HG02588 (cell line): ENCODE measurements around the gene SUPT20H.

ENCODE experiments used
- ATAC-seq: cut with Tn5 transposase; IDR thresholded peaks from one replicate; pipeline ENCODE4 v1.9.1; 2021; ENCODE audit warnings: mild to moderate bottlenecking, moderate library complexity; ENCODE audit not compliant: unreplicated experiment

Gene SUPT20H

DNA sequence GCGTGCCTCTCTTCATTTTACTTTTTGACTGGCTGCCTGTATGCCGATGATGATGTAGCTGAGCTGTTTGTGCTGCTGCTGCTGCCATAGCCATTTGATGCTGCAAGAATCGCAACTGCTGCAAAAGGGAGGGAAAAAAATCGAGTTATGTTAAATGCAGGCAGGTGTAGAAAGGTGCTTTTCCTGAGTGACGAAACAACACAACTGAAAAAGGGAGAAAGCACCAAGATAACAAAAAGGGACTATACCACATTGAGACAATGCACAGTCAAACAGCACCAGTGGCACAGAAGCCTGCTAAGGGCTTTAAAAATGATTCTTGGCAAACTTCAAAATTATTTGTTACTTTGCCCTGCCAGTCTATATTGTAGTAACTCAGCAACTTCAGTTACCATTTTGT lies 49.8 kb downstream of the SUPT20H start:
- ATAC-seq: no peak

DNA sequence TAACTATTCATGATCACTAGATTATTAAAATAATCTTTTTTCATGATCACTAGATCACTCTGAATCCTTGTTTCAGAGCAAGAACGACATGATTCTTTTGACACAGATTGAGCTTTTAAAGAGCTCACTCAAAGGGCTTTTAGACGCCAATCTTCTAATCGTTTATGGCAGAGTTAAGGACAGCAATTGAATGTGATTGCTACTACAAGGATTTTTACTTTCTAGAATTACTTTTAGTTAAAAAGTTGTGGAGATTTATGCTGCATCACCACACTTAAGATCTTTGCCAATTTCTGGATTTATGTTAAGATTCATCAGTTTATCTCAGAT lies 57.6 kb downstream of the SUPT20H start:
- ATAC-seq: no peak

DNA sequence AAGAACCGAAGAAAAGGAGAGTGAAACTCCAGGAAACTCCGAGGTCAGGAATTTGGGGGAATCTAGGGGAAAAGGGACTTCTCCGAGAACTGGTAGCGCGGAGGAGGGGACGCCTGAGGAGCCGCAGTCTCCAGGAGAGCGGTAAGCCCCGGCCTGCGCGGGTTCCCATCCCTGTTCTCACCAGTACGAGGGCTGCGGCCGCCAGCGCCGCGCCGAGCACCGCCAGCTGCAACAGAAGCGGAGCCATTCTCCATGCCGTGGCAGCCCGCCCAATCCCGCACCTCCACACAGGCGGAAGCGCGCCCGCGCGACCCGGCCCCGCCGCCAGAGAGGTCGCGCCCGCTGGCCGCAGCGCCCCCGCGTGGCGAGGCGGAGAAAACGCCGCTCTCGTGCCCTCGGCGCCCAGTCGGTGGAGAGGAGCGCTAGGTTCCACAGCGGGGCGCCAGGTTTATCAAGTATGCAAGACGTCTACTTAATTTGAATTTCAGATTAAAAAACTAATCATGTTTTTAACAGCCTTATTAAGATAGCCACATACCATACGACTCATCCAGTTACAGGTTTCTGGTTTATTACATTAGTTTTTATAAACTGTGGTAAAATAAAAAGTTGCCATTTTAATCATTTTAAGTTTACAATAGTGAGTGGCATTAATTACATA lies 60.3 kb downstream of the SUPT20H start, which contains the start of gene ALG5:
TSS of gene ALG5 (minus strand) at position 287 of the 661 bp plus-strand sequence. CDS start at position 247, 40 bp downstream.
- ATAC-seq: peak; percentile 67

DNA sequence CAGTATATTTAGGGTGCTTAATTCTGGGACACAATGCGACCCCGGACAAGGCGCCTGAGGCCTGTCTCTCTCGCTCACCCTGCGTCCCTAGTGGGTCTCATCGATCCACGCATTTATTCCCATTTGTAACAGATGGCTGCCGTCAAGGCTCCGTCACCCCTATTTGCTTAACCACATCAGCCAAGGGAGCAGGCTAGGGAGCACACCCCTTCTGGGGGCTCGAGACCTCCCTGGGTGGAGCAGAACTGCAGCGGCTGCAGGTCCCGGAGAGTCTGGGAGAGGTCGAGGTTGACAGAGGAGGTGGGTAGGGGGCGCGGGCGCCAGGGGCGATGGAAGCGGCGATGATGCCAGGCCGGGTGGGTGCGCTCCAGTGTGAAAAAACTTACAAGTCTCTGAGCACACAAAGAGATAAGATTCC lies 60.9 kb downstream of the SUPT20H start:
- no peak for ATAC-seq

DNA sequence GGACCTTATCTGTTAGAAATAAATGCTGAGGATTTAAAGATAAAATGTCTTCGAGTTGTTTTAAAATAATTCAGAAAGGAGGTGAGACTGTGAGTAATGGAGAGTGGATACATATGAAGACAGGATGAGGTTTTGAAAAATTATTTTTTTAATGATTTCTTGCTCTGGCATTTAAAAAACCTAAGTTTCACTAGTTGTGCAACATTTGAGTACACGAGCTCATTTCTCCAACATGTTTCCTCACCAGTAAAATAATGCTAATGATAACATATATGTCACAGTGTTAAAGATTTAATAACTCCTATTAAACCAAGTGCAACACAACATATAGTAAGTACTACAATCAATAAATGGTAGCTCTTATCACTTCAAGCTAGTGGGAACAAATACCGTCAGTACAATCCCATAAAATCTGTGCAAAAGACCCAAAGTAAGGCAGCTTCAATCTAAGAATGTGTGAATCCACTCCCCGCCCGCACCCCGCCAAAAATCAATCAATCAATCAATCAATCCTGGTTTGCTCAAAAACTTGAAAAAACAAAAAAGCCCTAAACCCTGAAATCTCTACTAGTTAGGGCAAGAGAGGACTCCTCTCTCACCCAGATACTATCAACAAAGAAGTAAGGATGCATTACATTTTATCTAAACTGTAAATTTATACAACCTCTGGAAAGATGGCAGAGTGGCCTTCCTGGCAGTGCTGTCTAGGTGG lies 61.6 kb downstream of the SUPT20H start:
- ATAC-seq: no peak

DNA sequence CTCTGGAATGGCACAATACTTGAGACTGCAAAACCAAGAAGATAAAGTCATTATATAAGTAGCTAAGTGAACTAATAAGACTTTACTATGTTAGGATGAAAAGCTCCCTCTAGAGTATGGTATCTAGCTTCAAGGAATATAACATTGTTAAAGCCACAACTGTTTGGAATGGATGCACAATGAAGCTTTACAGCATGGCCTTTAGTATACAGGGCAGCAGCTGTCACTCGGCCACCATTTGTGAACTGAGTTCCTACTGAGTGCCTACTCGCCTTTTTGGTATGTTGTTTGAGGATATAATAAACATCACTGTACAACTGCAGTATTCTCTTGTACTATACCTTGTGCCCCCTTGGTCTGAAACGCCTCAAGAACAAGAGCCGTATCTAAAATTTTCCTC lies 67.1 kb downstream of the SUPT20H start:
- no peak for ATAC-seq

DNA sequence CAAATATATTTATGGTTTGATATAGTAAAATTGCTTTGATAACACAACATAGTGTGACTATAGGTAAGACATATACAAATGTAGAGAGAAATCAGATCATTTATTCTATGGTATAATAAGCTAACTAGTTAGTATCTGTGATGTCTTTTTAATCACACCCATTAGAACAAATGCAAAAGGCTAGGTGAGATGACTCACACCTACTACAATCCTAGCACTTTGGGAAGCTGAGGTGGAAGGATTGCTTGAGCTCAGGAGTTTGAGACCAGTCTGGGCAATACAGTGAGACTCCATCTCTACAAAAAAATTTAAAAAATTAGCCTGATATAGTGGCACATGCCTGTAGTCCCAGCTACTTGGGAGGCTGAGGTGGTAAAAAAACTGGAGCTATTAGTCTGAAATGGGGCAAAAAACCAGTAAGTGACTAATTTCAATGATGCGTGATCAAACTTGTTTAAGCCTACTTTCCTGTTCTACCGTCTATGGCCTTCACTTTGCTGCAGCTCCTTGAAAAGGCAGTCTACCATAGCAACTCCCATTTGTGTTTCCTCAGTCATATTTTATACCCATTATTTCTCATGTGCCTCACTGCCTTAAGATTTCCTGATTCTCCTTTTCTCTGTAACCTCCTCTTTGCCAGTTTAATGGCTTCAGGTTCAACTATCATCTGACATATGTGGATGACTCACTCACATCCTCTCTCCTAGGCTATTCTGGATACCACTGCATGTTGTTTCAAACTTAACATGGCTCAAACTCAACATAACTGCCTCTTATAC lies 72.8 kb downstream of the SUPT20H start:
- no peak for ATAC-seq

DNA sequence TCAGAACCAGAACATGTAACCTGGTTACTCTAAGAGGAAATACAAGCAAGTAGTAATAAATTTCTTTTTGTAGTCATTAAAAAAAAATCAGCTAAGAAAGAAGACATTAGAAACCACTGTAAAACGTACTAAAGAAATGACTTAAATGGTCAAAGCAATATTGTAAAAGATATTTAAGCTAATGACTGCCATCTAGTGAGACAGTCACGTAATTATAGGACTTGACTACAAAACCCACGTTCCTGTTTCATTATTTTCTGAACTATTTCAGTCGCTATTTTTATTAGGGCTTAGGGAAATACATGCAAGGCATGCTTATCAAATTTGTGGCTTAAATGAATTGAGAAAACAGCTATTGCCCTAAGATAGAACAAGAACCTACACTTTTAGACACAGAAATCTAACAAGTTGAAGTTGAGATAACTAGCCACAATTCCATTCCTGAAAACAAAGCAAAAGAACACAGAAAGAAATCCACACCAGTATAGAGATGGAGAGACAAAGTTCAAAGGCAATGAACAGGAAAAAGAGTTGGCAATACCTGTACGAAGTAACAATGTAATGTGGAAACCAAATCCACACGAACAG lies 78.2 kb downstream of the SUPT20H start:
- no peak for ATAC-seq

DNA sequence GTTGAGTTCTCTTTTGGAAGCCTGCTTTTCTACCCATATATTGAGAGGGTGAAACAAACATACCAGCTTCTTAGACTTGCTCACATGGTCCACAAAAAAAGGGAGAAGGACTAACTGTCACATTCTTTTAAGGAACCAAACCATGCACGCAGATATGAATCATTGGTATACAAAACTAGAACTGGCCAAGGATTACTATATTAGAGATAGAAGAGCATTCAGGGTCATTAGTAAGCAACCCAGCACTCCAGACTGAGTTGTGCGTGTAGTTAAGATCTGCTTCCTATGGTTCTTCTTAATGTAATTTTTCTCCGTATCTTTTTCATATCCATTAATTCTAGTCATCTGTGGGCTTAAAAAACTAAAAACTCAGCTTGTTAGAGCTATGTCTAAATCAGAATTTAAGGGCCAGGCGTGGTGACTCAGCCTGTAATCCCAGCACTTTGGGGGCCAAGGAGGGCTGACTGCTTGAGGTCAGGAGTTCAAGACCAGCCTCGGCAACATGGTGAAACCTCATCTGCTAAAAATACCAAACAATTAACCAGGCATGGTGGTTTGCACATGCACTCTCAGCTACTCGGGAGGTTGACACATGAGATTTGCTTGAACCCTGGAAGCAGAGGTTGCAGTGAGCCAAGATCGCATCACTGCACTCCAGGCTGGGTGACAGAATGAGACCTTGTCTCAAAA lies 80.0 kb downstream of the SUPT20H start:
- no peak for ATAC-seq

DNA sequence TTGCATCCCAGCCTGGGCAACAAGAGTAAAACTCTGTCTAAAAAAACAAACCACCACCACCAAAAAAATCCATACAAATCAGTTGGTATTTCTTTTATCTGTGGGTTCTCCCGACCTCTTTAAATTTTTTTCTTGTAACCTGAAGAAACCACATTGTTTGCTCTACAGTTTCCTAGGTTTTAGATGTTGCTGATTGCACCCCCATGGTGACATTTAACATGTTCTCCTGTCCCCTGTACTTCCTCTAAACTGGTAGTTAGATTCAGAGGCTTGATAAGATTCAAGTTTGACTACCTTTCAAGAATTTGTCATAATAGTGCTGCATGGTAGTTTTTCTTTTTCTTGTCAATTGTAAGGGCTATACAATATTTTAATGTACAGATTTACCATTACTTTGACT lies 84.3 kb downstream of the SUPT20H start:
- ATAC-seq: no peak

DNA sequence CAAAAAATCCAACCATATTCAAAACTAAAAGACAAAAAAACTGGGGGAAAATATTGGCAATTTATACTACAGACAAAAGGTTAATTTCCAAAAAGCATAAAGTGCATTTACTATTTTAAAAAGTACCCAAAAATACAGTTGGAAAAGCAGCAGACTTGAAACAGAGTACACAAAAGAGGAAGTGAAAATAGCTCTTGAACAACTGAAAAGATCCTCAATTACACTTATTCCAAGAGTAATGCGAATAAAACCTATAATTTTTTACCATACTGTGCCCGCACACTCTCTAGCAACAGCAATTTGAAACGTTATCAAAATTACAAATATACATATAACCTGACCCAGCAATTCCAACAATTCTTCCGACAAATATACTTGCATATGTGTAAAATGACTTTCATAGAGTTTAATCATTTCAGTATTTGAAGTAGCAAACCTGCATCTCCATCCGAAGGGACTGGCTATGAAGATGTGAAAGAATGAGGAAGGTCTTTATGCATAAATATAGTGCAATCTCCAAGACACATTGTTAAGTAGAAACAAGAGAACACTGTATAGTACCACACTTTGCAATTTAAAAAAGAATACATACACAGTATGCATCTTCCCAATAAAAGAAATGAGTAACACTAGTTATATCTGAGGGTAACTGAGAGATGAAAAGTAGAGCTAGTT lies 85.7 kb downstream of the SUPT20H start:
- peak; percentile 72 for ATAC-seq

DNA sequence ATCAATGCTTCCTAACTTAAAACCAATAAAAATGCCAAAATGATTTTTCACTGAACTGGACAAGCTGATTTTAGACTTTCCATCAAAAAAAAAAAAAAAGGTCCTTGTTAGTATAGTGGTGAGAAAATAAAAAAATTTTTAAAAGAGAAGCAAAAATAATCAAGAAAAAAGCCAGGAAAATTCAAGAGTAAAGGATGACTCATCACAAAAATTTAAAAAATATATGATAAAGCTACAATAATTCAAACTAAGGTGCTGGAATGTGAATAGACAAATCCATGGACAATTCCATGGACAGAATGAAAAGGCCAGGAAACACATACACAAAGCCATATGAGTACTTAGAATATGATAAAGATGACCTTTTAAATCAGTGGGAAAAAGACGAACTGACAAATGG lies 86.5 kb downstream of the SUPT20H start:
- ATAC-seq: no peak

DNA sequence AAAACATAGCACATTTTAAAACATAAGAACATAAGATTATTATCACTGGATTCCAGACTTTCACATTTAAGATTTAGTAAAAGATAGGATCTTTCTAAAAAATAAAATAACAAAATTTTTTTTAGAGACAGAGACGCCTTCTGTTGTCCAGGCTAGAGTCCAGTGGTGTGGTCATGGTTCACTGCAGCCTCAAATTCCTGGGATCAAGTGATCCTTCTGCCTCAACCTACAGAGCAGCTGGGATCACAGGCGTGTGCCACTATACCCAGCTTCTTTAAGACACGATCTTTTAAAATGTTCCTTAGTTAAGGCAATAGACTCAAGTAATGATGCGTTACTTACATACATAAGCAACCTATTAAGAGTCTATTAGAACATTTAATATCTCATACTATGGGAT lies 93.1 kb downstream of the SUPT20H start:
- ATAC-seq: no peak

DNA sequence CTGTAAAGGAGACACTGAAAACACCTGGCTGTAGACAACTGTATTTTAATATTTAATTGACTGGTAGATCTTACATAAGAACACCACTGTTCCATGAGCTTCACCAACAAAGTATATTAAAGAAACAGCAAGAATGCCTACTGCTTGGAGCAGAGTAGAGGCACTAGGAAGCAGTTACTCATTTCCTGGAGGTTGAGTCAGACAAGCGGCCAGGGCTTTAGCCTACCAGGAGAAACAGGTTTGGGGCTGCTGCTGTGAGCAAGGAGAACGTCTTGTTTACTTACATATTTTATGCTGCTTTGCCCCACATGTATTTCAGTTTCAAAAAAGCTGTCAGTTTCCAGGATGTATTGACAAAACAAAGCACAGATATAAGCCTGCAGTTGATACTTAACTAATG lies 93.7 kb downstream of the SUPT20H start:
- ATAC-seq: no peak

DNA sequence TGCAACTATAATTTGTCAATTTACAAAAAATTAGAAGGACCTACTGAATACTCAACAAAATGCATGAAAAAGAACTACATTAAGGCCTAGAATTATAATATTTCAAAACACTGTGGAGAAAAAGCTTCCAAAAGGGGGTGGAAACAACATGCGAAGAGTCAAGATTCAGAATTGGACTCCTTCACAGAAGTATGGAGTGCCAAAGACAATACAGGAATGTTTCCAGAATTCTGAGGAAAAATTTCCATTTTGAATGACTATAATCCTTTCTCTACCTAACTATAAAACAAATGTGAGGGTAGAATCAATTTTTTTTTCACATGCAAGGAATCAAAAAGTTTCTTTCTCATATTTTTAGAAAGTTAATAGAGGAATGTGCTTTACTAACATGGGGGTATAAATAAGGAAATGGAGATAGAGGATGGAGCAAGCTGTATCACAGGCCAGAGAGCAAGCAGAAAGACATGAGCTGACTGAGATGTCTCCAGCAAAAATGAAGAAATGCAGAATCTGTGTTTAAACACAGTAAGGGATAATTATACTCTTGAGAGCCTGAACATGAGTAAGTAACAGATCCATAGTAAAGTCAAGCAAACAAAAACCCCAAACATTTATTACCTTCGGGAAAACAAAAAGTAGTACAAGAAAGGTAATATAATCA lies 99.9 kb downstream of the SUPT20H start:
- ATAC-seq: no peak
